ENCODE measurements around the gene LIPA. TPM values are rescaled to one million over a fixed set of nuclear protein-coding genes. Genes with fewer than 3 reads are reported as not detected.
"Not testable (repeated sequence)": the region's sequence is repeated elsewhere in the genome, so short reads cannot be mapped to it uniquely, and the experiment has no call there.

The LIPA gene
- total RNA-seq, 1 donor from 2014 or later: 20.1 TPM

GRCh38 chr10:89271532-89271931, 20.0 kb upstream of the LIPA start:
- intact Hi-C loops (cut with micrococcal nuclease): no loop called here

- intact Hi-C loops (cut with micrococcal nuclease): no loop called here
Observed at GRCh38 chr10:89270153-89270483, 18.5 kb upstream of the LIPA start.

- intact Hi-C loops (cut with micrococcal nuclease): no loop called here
Observed at GRCh38 chr10:89269433-89270152, 18.0 kb upstream of the LIPA start.

GRCh38 chr10:89266721-89267453, 15.3 kb upstream of the LIPA start:
- intact Hi-C loops (cut with micrococcal nuclease): no loop called here

GRCh38 chr10:89263531-89263930, 12.0 kb upstream of the LIPA start:
- intact Hi-C loops (cut with micrococcal nuclease): no loop called here

GRCh38 chr10:89263091-89263490, 11.5 kb upstream of the LIPA start:
- intact Hi-C loops (cut with micrococcal nuclease): no loop called here

GRCh38 chr10:89262086-89263051, 10.8 kb upstream of the LIPA start:
- intact Hi-C loops (cut with micrococcal nuclease): no loop called here

- intact Hi-C loops (cut with micrococcal nuclease): no loop called here
Observed at GRCh38 chr10:89258881-89259280, 7.3 kb upstream of the LIPA start.

GRCh38 chr10:89257581-89257980, 6.0 kb upstream of the LIPA start:
- intact Hi-C loops (cut with micrococcal nuclease): no loop called here

- intact Hi-C loops (cut with micrococcal nuclease): no loop called here
Observed at GRCh38 chr10:89256962-89257361, 5.4 kb upstream of the LIPA start.

- intact Hi-C loops (cut with micrococcal nuclease): no loop called here
Observed at GRCh38 chr10:89256340-89256739, 4.8 kb upstream of the LIPA start.

GRCh38 chr10:89255793-89256192, 4.2 kb upstream of the LIPA start:
- intact Hi-C loops (cut with micrococcal nuclease): no loop called here

- intact Hi-C loops (cut with micrococcal nuclease): not testable (repeated sequence)
Observed at GRCh38 chr10:89255091-89255579, 3.6 kb upstream of the LIPA start.

GRCh38 chr10:89252225-89252585, 630 bp upstream of the LIPA start:
- intact Hi-C loops (cut with micrococcal nuclease): loop anchor here (5.0 kb wide), 1 partner anchor 390 kb away; no protein-coding TSS in a partner anchor

- intact Hi-C loops (cut with micrococcal nuclease): loop anchor here (2.0 to 5.0 kb wide), 4 partner anchors 34 to 450 kb away; partner anchors contain the start of genes IFIT5 and KIF20B
Observed at GRCh38 chr10:89250865-89251408, 638 bp downstream of the LIPA start.

- intact Hi-C loops (cut with micrococcal nuclease): no loop called here
Observed at GRCh38 chr10:89248990-89249389, 2.6 kb downstream of the LIPA start.

GRCh38 chr10:89247623-89248022, 4.0 kb downstream of the LIPA start:
- intact Hi-C loops (cut with micrococcal nuclease): not testable (repeated sequence)

GRCh38 chr10:89245802-89246201, 5.8 kb downstream of the LIPA start:
- intact Hi-C loops (cut with micrococcal nuclease): no loop called here

- intact Hi-C loops (cut with micrococcal nuclease): no loop called here
Observed at GRCh38 chr10:89242840-89243568, 8.6 kb downstream of the LIPA start.

- intact Hi-C loops (cut with micrococcal nuclease): no loop called here
Observed at GRCh38 chr10:89242345-89242684, 9.3 kb downstream of the LIPA start.
